GM23338 (cell line): ENCODE data around the gene OAS3. TPM values are rescaled to one million over a fixed set of nuclear protein-coding genes. Genes with fewer than 3 reads are reported as not detected.

ENCODE experiments used
- ATAC-seq: fragments of 200-7000 bp; cut with Tn5 transposase; 3 replicates; pipeline ENCODE4 v1.9.1; 2020
- DNase-seq: peaks from one replicate; pipeline ENCODE4 v3.0.0-alpha.2; 2015; ENCODE audit warnings: low spot score
- H2AFZ ChIP-seq: fragments of 200-600 bp; sonication (generic); 2 replicates; pipeline ENCODE4 v1.8.0; 2016; ENCODE audit warnings: antibody characterized with exemption, mild to moderate bottlenecking, moderate library complexity
- H3F3A ChIP-seq: fragments of 200-600 bp; sonication (generic); replicated peaks from 2 replicates; pipeline ENCODE4 v1.8.0; 2017; ENCODE audit warnings: antibody characterized with exemption, mixed run types, low read depth
- H3K27ac ChIP-seq: fragments of 200-600 bp; sonication (generic); 2 replicates; pipeline ENCODE4 v1.6.1; 2016; ENCODE audit warnings: low read depth
- H3K27me3 ChIP-seq: fragments of 200-600 bp; sonication (generic); 2 replicates; pipeline ENCODE4 v1.8.0; 2016; ENCODE audit warnings: mild to moderate bottlenecking, mixed run types, moderate library complexity; ENCODE audit not compliant: insufficient read depth
- H3K36me3 ChIP-seq: fragments of 200-600 bp; sonication (generic); 2 replicates; pipeline ENCODE4 v1.8.0; 2016; ENCODE audit warnings: mild to moderate bottlenecking; ENCODE audit not compliant: insufficient read depth
- H3K4me1 ChIP-seq: fragments of 200-600 bp; sonication (generic); 2 replicates; pipeline ENCODE4 v1.8.0; 2016; ENCODE audit warnings: mild to moderate bottlenecking, moderate library complexity; ENCODE audit not compliant: insufficient read depth
- H3K4me2 ChIP-seq: fragments of 200-600 bp; sonication (generic); 2 replicates; pipeline ENCODE4 v1.7.1; 2017; ENCODE audit warnings: mixed run types
- H3K4me3 ChIP-seq: fragments of 200-600 bp; sonication (generic); 2 replicates; pipeline ENCODE4 v1.6.1; 2016; ENCODE audit warnings: mixed run types
- H3K79me2 ChIP-seq: fragments of 200-600 bp; sonication (generic); replicated peaks from 2 replicates; pipeline ENCODE4 v1.8.0; 2017; ENCODE audit warnings: mild to moderate bottlenecking; ENCODE audit not compliant: insufficient read depth
- H3K9me2 ChIP-seq: fragments of 200-600 bp; sonication (generic); 2 replicates; pipeline ENCODE4 v1.8.0; 2017; ENCODE audit not compliant: insufficient read depth
- H4K20me1 ChIP-seq: fragments of 200-600 bp; sonication (generic); replicated peaks from 2 replicates; pipeline ENCODE4 v1.8.0; 2017; ENCODE audit warnings: mild to moderate bottlenecking; ENCODE audit not compliant: insufficient read depth
- H3K27ac Mint-ChIP-seq: 2 replicates; pipeline ENCODE4 v1.8.0; 2020; ENCODE audit warnings: inconsistent platforms, mild to moderate bottlenecking, moderate library complexity, mixed read lengths
- H3K27me3 Mint-ChIP-seq: 3 replicates; pipeline ENCODE4 v1.8.0; 2022; ENCODE audit warnings: low read depth, mild to moderate bottlenecking, moderate library complexity, mixed read lengths, inconsistent platforms; ENCODE audit not compliant: insufficient read depth, poor library complexity
- H3K36me3 Mint-ChIP-seq: 3 replicates; pipeline ENCODE4 v1.8.0; 2021; ENCODE audit warnings: low read depth, mild to moderate bottlenecking, inconsistent platforms, moderate library complexity, mixed read lengths
- H3K4me1 Mint-ChIP-seq: 3 replicates; pipeline ENCODE4 v1.8.0; 2020; ENCODE audit warnings: mild to moderate bottlenecking, inconsistent platforms, mixed read lengths
- H3K4me3 Mint-ChIP-seq: 3 replicates; pipeline ENCODE4 v1.8.0; 2021; ENCODE audit warnings: moderate library complexity, mild to moderate bottlenecking, inconsistent platforms, mixed read lengths
- H3K9me3 Mint-ChIP-seq: 3 replicates; pipeline ENCODE4 v1.8.0; 2020; ENCODE audit warnings: moderate library complexity, mild to moderate bottlenecking, inconsistent platforms, mixed read lengths
- CREB1 ChIP-seq: fragments of 250-450 bp; sonication (Bioruptor Pico); IDR thresholded peaks from 2 replicates; pipeline ENCODE4 v1.5.0; 2020; ENCODE audit warnings: low read depth, mild to moderate bottlenecking, moderate library complexity
- ETS1 ChIP-seq: IDR thresholded peaks from 2 replicates; pipeline ENCODE4 v1.6.1; 2016; ENCODE audit warnings: antibody characterized with exemption
- NANOG ChIP-seq: IDR thresholded peaks from 2 replicates; pipeline ENCODE4 v1.6.1; 2016; ENCODE audit warnings: antibody characterized with exemption, borderline replicate concordance
- REST ChIP-seq: IDR thresholded peaks from one replicate; pipeline ENCODE4 v1.6.1; 2018; ENCODE audit warnings: antibody characterized with exemption; ENCODE audit not compliant: unreplicated experiment
- STAT1 ChIP-seq: IDR thresholded peaks from one replicate; pipeline ENCODE4 v1.6.1; 2016; ENCODE audit warnings: antibody characterized with exemption; ENCODE audit not compliant: unreplicated experiment
- ZNF331 ChIP-seq: fragments of 250-450 bp; sonication (Bioruptor Pico); IDR thresholded peaks from 2 replicates; pipeline ENCODE4 v1.5.0; 2020; ENCODE audit warnings: low read depth, mild to moderate bottlenecking, moderate library complexity
- ZNF462 ChIP-seq: fragments of 250-450 bp; sonication (Bioruptor Pico); IDR thresholded peaks from 2 replicates; pipeline ENCODE4 v1.5.0; 2020; ENCODE audit warnings: mild to moderate bottlenecking, moderate library complexity
- polyA plus RNA-seq: library from polyadenylated mRNA; unstranded; fragments of >200 nt; fragmentation: Nextera tagmentation; extraction: Ambion mirVana; gene quantifications from 2 replicates; pipeline ENCODE4 v1.2.1, GENCODE V29; 2016
- total RNA-seq: library from RNA; depleted of rRNA; stranded (reverse); fragments of >200 nt; shearing (Covaris generic); gene quantifications from 2 replicates; pipeline ENCODE4 v1.2.3, GENCODE V29; 2014

OAS3 gene
- total and polyA plus RNA-seq, 2 experiments from 2014 or later: 0.27 to 1.4 TPM

- Histone ChIP-seq H3K4me3 (no peak overlapping the region), H3K9me2 (no peaks in the 10 kb centered on the region), H3K79me2 (no peaks in the 10 kb centered on the region), H3K27me3 (no peaks in the 10 kb centered on the region), H3K27ac (no peak overlapping the region), H3K4me2 (no peak overlapping the region), H3F3A (no peaks in the 10 kb centered on the region), H4K20me1 (no peaks in the 10 kb centered on the region), H3K4me1 (no peaks in the 10 kb centered on the region), H3K36me3 (no peaks in the 10 kb centered on the region), H2AFZ (no peak overlapping the region)
- Mint-ChIP-seq H3K4me1 (no peaks in the 10 kb centered on the region), H3K36me3 (no peaks in the 10 kb centered on the region), H3K9me3 (peaks cover 11% of the 10 kb centered on the region), H3K27ac (no peak overlapping the region), H3K27me3 (peaks cover under 1% of the 10 kb centered on the region), H3K4me3 (no peak overlapping the region)
- DNase-seq (no peak), ATAC-seq (no peak)
- no peak for TF ChIP-seq REST
- no peak for TF ChIP-seq ZNF331 (CRISPR knock-in tag)
These were observed 78.5 kb downstream of the OAS3 start for GRCh38 chr12:113016796-113017195.

- H3K4me1 ChIP-seq: no peaks in the 10 kb centered on the region
- no peak overlapping the region for H3K4me3 Mint-ChIP-seq
- H3K27me3 Mint-ChIP-seq: no peaks in the 10 kb centered on the region
- peak overlapping the region; percentile 74; the same call in 1 of the 2 replicates for H2AFZ ChIP-seq
- H3K4me1 Mint-ChIP-seq: no peaks in the 10 kb centered on the region
- H3K27ac ChIP-seq: no peak overlapping the region
- no peaks in the 10 kb centered on the region for H3K79me2 ChIP-seq
- no peaks in the 10 kb centered on the region for H3K27me3 ChIP-seq
- H3F3A ChIP-seq: no peaks in the 10 kb centered on the region
- DNase-seq: no peak
- no peaks in the 10 kb centered on the region for H3K9me2 ChIP-seq
- H3K36me3 Mint-ChIP-seq: no peaks in the 10 kb centered on the region
- no peaks in the 10 kb centered on the region for H3K36me3 ChIP-seq
- H4K20me1 ChIP-seq: no peaks in the 10 kb centered on the region
- no peak overlapping the region for H3K4me3 ChIP-seq
- no peak for ATAC-seq
- no peak overlapping the region for H3K27ac Mint-ChIP-seq
- no peaks in the 10 kb centered on the region; the same call in 1 of the 3 replicates for H3K9me3 Mint-ChIP-seq
- no peak overlapping the region for H3K4me2 ChIP-seq
- TF ChIP-seq ZNF462 (CRISPR knock-in tag) (no peak), STAT1 (no peak), CREB1 (no peak), NANOG (no peak), REST (no peak), ETS1 (no peak)
These were observed 80.8 kb downstream of the OAS3 start for GRCh38 chr12:113019025-113019424.
